GM21786 (cell line): ENCODE results near the gene STX8.
"Not testable (repeated sequence)": the region's sequence is repeated elsewhere in the genome, so short reads cannot be mapped to it uniquely, and the experiment has no call there.

Experiments
- ATAC-seq: cut with Tn5 transposase; IDR thresholded peaks from one replicate; pipeline ENCODE4 v1.9.1; 2021; ENCODE audit not compliant: unreplicated experiment

STX8 gene

DNA sequence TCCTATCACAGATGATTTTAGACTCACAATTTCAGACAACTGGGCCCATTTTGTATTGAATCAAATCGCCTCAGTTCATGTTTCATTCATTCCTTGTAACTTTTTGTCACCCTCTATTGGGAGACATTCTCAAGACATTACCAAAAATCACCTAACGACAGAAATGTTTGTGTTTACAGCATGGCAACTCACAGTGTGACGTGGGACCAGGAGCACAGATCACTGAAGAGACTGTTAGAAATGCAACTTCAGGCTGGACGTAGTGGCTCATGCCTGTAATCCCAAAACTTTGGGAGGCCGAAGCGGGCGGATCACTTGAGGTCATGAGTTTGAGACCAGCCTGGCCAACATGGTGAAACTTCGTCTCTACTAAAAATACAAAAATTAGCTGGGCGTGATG, 304.7 kb downstream of the STX8 start:
- no peak for ATAC-seq

DNA sequence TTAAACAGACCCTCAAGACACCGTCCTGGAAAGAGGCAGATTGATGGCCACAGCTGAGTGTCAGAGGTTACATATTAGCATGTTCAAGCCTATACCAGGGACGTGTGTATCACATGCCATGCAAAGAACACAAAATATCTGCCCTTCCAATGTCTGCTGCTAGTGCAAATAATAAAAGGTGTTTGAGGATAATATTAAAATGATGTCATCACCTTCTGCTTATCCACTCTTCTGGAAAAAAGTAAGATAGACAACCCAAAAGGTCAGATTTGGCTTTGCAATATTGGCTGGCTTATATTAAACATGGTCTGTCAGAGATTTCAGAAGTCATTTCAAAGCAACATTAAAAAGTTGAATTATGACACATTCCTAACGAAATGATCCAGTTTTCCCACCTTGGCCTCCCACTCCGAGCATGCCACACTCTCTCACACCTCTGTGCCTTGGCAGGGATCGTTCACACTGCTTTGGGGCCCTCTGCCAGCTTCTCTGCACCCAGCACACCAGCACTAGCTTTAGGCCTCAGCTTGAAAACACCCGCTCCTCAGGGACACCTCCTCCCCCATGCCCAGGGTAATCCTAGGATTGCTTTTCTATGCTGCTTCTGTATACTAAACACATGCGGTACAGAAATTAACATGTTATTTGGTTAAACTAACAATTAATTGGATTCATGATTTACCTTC, 306.1 kb downstream of the STX8 start:
- no peak for ATAC-seq

DNA sequence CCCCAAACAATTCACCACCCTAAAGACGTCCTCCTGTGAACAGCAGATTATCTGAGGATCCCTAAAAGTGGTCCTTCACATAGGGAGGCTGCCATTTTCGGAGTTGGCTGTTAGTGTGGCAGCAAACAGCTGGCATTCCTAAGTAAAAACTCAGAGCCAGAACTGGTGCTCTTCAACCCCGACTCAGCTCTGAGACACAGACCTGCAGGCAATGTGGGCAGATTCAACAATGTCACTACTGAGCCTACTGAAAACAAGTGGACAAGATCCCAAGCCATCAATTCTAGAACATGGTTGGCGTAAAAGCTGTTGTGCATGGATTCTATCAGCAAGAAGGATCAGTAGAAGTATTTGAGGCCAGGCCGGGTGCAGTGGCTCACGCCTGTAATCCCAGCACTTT, 307.1 kb downstream of the STX8 start:
- ATAC-seq, result no peak

DNA sequence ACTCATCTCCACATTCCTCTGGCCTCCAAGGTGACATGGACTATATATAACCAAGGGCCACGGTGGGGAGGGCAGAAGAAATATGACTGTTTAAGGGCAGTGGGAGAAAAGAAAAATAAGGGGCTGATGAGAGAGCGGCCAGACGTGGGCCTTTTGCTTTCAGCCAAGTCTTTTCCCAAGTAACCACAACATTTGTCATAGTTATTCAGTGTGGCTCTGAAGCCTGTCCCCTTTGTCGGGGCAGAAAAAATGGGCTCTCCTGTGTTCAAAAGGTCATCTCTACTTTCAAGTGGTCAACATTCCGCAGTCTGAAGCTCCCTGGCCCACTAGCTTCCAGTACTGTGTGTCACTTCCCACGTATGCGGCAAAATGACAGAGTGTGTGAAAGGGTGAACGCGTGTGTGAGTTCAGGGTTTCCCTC, 308.9 kb downstream of the STX8 start:
- ATAC-seq, result no peak

DNA sequence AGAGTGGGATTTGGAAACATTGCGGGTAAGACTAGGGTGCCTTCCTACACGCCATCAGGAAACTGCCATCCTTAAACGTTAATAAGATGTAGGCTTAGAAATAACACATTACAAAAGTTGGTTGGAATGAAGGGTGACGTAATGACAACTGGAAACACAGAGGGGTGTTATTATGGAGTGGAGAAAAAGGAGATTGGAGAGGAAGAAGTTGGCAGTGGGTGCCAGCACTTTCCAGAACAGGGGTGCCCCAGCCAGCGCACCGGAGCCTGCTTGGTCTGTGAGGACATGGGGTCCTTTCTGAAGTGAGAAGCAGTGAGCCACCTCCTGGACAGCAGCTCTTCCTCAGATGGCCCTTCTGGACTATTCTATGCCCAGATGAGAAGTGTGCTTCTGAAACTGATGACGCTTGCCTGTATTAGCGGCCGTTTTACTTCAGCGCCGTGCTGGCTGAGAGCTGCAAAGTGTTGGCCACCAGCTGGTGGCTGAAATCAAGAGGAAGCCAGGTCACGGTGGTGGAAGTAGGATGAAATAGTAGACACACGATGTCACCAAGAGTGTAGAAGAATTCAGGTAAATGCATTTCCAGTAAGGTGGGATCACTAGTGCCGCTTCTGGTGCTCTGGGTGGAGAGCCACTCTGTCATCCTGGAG, 309.5 kb downstream of the STX8 start:
- no peak for ATAC-seq

DNA sequence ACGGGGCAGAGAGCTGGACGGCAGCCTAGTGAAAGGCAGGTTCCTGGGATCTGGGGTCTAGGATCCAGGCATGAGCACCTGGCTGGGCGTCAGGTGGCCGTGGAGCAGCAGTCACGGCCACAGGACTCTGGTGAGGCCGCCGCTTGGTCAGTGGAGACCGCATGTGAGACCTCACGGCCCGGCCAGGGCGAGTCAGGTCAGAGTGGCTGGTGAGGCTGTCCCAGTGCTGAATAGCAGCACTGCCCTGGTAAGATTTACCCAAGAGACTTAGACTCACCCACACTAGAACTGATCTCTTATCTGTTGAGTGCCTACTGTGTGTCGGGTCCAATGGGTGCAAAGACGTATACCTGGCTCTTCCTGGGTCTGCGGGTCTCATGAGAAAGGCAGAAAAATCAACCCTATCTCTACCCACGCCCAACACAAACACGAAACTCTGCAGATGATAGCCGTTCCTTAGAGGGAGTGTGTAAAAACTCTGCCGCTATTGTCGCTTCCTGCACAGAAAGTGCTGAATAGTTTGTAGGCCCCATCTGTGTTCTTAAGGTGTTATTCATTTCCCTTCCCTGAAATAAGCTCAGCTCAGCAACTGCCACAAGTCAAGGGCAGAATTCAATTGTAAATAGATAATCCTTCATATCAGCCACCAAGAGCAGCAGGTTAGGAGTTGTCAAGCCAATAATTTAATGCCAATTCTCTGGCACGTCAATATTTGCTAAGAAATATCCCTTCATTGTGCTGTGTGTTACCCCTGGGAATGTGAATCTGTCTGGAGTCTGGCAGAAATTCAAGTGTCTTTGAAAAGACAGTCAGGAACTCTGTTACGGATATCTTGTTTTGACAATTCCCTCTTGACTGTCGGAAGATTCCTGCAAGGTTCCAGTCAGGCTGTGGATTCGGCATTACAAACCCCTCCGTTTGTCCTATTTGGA, 314.3 kb downstream of the STX8 start:
- no peak for ATAC-seq

DNA sequence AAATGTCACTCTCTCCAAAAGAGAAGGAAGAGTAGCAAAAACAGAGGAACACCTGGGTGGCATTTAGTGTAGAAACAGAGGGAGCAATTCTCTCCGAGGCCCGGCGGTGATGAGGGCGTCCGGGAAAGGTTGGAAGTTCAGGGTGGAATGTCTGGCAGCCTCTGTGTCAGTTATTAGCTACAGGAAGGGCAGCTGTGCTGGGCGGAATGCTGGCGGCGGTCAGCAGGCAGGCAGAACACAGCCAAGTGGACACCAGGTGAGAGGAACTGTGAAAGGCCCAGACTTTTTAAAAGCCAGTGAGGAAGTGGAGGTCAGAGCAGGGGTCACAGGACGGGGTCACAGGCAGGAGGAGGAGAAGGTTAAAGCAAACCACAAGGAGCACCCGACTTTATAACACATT, 316.2 kb downstream of the STX8 start:
- no peak for ATAC-seq

DNA sequence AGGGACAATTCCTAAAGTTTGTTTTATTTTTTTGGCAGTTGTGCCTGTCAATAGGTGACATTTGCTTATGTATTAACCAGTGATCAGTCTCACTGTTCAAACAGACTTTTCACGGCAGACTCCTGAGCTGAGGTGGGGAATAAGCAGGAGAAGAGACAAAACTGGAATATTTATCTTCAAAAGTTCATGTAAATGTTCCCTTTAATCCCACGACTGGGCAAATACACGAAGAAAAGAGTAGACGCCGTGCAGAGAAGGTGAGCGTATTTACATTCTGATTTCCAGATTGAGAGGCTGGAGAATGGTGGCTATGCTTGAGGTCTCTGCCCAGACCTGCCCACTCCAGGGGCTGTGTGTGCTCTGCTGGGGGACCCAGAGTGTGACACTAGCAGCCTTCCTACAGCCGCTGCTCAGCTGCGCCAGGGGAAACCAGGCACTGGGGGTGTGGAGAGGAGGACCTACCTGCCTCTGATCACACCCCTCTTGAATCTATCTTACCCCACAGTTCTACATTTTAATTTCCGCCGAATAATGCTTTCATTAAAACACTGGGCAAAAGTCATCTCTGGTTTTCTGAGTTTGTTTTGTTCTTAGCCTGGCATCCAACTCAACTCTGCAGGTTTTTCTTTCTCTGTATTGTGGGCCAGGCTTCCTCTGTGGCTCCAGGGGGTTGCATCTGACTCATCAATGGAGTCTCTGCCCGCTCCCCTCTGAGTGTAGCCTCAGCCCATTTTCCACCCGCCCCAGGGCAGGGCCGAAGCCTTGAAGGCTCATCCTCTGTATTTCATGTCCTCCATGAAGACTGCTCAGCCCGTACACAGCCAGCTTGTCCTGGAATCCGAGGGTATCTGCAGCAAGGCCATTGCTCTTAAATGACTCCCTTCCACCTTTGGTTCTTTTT, 317.3 kb downstream of the STX8 start:
- ATAC-seq, result no peak

DNA sequence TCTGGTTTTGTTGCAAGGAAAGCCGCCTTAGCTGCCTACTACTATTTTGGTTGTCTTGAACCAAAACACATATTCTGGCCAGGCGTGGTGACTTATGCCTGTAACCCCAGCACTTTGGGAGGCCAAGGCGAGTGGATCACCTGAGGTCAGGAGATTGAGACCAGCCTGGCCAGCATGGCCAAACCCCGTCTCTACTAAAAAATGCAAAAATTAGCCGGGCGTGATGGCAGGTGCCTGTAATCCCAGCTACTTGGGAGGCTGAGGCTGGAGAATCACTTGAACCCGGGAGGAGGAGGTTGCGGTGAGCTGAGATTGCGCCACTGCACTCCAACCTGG, 318.0 kb downstream of the STX8 start:
- not testable (repeated sequence) for ATAC-seq

DNA sequence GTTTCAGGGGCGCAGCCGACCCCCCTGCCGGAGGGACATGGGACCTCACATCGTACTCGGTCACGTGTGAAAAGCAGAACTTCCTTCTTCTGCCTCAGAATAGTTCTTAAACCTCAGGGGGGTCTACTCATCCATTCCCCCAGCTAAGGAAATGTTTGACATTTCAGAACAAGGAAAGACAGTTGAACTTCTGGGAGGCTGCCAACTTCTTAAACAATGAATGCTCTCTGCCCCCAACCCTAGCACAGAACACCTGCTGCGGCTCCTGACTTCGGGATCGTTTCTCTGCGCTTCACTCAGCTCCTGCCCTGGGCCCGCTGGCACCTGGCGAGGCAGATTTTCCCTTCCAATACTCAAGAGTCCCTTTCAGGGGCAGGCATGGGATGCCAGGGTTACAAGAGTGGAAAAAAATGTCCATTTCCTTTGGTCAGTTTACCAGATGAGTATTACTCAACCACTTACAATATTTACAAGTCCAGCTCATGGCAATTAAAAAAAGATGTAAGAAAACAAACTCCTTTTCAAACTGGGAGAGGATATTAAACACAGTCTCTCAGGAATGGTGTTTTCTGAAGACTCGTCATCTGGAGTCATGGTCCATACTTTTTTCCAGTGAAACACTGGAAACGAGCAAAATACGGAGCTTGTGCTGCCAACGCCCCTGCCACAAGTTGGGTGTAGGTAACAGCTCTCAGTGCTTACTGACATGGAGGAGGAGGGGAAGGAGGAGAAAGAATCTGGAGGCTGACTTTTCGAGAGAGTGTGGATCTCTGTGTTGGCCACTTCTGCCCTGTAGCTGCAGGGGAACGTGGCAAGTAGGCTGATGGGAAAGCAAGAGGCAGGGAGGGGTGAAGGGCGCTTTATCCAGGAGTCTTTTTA, 318.6 kb downstream of the STX8 start:
- no peak for ATAC-seq

DNA sequence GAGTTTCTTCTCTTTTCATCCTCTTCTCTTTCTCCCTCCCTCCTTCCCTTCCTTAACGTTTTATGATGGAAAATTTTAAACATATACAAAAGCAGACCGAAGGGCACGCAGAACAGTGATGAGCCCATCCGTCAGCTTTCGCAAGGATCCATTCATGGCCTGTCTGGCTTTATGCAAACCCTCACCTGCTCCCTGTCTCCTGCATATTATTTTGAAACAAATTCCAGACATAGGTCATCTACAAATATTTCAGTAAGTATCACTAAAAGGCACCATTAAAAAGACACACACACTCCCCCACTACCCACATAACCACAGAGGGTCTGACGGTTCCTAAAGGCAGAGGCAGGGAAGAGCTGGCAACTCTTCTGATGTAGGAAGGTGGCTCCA, 319.3 kb downstream of the STX8 start:
- ATAC-seq, result no peak

DNA sequence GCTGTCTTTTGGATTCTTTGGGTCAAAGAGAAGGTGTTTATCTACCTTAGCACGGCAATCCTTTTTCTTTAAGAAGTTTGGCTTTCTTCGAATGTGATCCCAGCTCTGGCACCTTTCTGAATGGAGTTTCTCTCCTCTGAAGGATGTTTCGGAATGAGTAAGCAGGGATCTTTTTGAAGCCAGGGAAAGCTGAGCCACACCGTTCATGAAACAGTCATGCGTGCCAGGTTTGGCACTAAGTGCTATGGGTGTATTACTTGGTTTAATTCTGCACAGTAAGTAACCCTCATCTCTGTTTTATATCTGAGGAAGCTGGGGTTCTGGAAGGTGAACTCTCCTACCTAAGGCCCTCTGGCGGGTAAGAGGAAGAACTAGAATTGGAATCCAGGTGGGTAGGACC, 319.8 kb downstream of the STX8 start:
- no peak for ATAC-seq

DNA sequence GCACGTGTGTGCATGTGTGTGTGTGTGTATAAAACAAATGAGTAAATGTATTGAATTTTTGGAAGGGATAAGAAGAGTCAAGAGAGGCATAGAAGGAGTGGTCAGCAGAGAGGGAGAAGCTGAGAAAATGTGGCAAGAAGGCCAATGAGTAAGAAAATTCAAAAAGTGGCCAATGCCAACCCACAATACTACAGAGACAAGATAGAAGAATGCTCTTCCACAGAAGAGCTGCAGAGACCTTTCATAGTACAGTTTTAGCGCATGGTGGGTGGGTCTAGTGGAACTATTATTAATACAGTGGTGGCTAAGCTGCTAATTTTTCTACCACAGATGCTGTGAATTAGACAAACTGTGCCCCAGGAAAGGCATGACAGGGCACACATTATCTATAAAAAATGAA, 320.8 kb downstream of the STX8 start:
- ATAC-seq, result no peak

DNA sequence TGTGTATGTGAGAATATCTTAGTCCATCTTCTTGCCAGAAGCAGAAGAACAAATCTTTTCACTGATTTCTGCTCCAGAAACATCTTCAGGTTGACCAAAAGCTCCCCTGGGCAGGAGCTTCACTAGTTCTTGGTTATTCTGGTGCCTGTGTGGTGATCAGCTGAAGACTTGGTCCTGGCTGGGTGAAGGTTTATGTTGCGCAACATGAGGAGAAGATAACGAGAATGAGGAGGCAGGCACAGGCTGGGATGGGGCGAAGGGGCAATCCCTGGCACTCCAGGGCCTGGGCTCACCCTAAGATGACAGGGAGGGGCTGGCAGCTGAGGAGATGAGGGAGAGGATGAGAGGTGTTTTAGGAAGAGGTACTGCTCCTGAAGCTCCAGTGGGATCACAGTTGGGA, 322.3 kb downstream of the STX8 start:
- ATAC-seq, result no peak

DNA sequence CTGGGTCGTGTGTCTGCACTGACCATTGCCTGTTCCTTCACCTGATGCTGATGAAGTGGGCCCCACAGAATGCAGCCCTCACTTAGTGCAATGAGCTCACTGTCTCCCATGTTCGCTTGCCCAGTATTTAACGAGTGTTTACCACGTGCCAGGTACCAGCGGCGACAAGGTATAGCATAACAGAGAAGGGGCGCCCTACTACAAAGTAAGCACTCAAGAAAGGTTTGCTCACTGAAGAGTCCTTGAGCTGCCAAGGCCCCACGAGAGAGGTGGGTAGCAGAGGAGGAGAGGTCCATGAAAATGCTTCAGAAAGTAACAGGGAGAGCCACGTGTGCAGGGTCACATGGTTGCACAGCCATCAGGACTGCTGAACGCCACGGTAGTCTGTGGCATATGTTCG, 324.3 kb downstream of the STX8 start:
- ATAC-seq, result no peak

DNA sequence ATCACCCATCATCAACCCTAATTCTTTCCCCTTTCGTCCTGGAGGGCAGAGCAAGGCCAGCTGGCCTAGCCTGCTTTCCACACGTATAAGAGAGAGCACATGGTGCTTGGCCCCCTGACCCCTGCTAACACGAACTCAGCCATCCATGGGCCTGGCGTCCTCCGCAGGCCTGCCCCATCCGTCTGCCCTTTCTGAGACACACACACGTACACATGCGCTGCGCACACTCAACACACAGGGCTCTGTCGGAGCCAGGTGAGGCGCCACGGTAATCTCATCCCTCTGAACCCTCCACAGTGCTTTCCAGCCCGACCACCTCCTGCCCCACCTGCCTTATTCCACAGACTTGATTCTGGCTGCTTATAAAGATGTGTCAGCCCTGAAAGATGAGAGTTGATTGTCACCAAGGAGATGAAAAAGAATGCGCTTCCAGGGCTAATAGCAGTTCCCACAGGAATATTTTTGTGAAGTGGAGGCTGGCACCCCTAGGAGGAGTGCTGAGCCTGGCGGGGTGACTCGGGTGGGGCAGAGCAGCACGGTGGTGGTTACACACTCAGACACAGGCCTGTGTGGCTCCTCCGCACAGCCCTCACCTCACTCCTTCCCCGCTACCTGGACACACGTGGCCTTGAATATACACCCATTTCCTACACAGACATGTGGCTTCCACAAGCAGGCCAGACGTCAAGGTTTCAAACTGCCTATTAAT, 326.2 kb downstream of the STX8 start:
- no peak for ATAC-seq

DNA sequence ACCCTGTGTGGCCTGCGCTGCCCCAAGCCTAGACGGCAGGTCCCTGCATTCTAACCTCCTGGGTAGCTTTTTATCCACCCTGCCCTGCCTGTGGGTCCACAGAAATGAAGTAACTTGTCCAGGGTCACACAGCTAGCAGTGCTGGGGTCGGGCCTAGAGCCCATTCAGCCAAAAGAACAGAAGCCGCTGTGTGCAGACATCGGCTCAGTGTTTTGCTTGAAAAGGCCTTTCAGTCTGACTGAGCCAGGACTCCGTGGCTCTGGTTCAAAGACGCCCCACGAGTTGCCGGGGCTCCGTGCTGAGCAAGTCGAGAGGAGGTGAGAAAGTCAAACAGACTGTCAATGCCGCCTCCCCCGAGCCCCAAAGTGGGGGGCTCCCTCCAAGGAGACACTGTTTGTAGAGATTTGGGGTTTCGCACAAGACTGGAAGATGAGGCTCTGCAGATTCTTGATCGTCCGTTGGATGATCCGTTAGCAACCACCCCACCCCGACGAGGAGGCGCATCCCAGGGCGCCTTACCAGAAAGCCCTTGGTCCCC, 328.1 kb downstream of the STX8 start:
- ATAC-seq, result no peak

DNA sequence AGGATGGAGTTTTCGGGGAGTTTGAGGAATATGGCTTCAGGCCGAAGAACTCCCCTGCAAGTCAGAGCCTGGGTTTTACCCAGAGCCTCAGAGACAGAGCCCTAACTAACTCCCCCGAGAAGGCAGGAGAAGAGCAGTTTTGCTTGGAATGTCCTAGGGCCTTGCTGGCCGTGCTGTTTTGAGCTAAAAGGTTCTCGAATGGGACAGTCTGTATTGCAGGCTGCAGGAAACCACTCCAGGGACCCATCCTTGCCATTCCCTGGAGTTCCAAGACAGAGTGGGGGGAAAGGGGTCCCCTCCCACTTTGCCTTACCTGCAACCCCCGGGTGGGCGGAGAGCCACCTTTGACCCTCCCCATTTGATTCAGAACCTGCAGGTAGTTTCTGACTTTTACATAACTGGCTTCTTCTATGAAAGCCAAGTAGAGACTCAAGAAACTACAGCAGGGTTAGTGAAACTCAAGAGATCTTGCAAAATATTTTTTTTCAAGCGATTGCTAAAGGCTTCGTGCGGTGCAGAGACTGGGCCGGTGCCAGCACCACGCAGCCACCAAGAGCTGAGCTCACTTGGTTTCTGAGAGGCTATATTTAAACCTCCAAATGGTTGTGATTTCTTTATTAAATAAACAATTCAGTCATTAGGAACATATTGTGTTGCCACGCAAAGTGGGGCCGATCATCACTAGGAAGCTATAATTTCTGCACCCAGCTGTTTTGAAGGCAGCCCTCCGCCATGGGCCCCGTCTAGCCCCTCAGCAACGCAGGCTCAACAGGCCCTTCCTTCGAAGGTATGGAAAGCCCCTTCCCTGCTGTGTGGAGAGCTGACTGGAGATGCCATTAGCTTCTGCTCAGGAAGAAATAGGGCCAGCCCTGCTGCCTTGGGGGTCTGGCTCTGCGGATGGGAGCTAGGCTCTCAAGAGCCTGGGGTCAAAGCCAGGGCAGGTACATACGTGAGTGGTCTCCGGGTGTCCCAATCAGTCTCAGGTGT, 331.3 kb downstream of the STX8 start:
- no peak for ATAC-seq
